HEK293 (cell line): ENCODE results near the gene NKD2.

ENCODE experiments used
- CTCF ChIA-PET: fragments of 350-600 bp; formaldehyde crosslinking; extraction: SDS; loops from one replicate; lab custom pipeline; 2021; ENCODE audit warnings: antibody characterized with exemption; lab: Yijun Ruan, JAX
- POLR2A ChIA-PET: fragments of 300-600 bp; formaldehyde crosslinking; extraction: SDS; loops from one replicate; lab custom pipeline; 2020; ENCODE audit warnings: antibody characterized with exemption, inconsistent platforms; lab: Yijun Ruan, JAX
- H3K27ac ChIP-seq: fragments of 200-500 bp; sonication (Bioruptor generic); 2 replicates; pipeline ENCODE4 v1.5.1; 2014; ENCODE audit warnings: low read depth, low read length, control low read depth, inconsistent platforms; ENCODE audit errors: extremely low read depth
- H3K36me3 ChIP-seq, 2 experiments: fragments of 200-500 bp in 1 of 2; sonication (Bioruptor generic) in 1 of 2; 1 replicate in 1 of 2; 2 replicates in 1 of 2; pipeline ENCODE4 v1.5.1; 2014 to 2017; ENCODE audit warnings: inconsistent platforms in 2 of 2, low read length in 2 of 2; ENCODE audit not compliant: control insufficient read depth in 2 of 2, insufficient read depth in 1 of 2
- H3K4me1 ChIP-seq: fragments of 200-500 bp; sonication (Bioruptor generic); 2 replicates; pipeline ENCODE4 v1.5.1; 2014; ENCODE audit warnings: mild to moderate bottlenecking, low read length, inconsistent platforms; ENCODE audit not compliant: control insufficient read depth, insufficient read depth
- H3K4me3 ChIP-seq: 2 replicates; pipeline ENCODE4 v1.5.1; 2011; ENCODE audit warnings: low read depth, mild to moderate bottlenecking, control low read depth, low read length, moderate library complexity
- H3K9me3 ChIP-seq: fragments of 200-500 bp; sonication (Bioruptor generic); 2 replicates; pipeline ENCODE4 v1.5.1; 2014; ENCODE audit warnings: low read depth, low read length, inconsistent platforms; ENCODE audit not compliant: control insufficient read depth, insufficient read depth
- BCL6B ChIP-seq: fragments of 450-650 bp; formaldehyde crosslinking; IDR thresholded peaks from 2 replicates; pipeline ENCODE4 v1.5.1; 2017; ENCODE audit warnings: missing biosample characterization, missing genetic modification characterization
- EGR2 ChIP-seq: fragments of 450-650 bp; formaldehyde crosslinking; IDR thresholded peaks from 2 replicates; pipeline ENCODE4 v1.5.1; 2016; ENCODE audit warnings: low read depth, missing biosample characterization, missing genetic modification characterization
- GLIS2 ChIP-seq: fragments of 450-650 bp; formaldehyde crosslinking; IDR thresholded peaks from 2 replicates; pipeline ENCODE4 v1.5.1; 2016; ENCODE audit warnings: missing biosample characterization, missing genetic modification characterization
- SCRT2 ChIP-seq: fragments of 450-650 bp; formaldehyde crosslinking; IDR thresholded peaks from 2 replicates; pipeline ENCODE4 v1.5.1; 2016; ENCODE audit warnings: missing biosample characterization, missing genetic modification characterization
- ZFHX2 ChIP-seq: fragments of 450-650 bp; formaldehyde crosslinking; conservative IDR thresholded peaks from 2 replicates; pipeline ENCODE4 v1.5.1; 2016; ENCODE audit warnings: missing biosample characterization, missing genetic modification characterization
- ZFP3 ChIP-seq: fragments of 450-650 bp; formaldehyde crosslinking; IDR thresholded peaks from 2 replicates; pipeline ENCODE4 v1.5.1; 2016; ENCODE audit warnings: low read depth, missing biosample characterization, missing genetic modification characterization
- ZNF10 ChIP-seq: fragments of 450-650 bp; formaldehyde crosslinking; IDR thresholded peaks from 2 replicates; pipeline ENCODE4 v1.5.1; 2017; ENCODE audit warnings: missing biosample characterization, missing genetic modification characterization
- ZNF2 ChIP-seq: fragments of 450-650 bp; formaldehyde crosslinking; IDR thresholded peaks from 2 replicates; pipeline ENCODE4 v1.5.1; 2016; ENCODE audit warnings: missing biosample characterization, missing genetic modification characterization
- ZNF211 ChIP-seq: fragments of 450-650 bp; formaldehyde crosslinking; IDR thresholded peaks from 2 replicates; pipeline ENCODE4 v1.5.1; 2016; ENCODE audit warnings: low read depth, missing biosample characterization, missing genetic modification characterization
- ZNF24 ChIP-seq: fragments of 450-650 bp; formaldehyde crosslinking; IDR thresholded peaks from 2 replicates; pipeline ENCODE4 v1.5.1; 2016; ENCODE audit warnings: missing biosample characterization, missing genetic modification characterization
- ZNF302 ChIP-seq: fragments of 450-650 bp; formaldehyde crosslinking; IDR thresholded peaks from 2 replicates; pipeline ENCODE4 v1.5.1; 2016; ENCODE audit warnings: missing biosample characterization, missing genetic modification characterization, low read depth
- ZNF473 ChIP-seq: fragments of 450-650 bp; formaldehyde crosslinking; IDR thresholded peaks from 2 replicates; pipeline ENCODE4 v1.5.1; 2017; ENCODE audit warnings: missing biosample characterization, missing genetic modification characterization
- ZNF544 ChIP-seq: fragments of 450-650 bp; formaldehyde crosslinking; IDR thresholded peaks from 2 replicates; pipeline ENCODE4 v1.5.0; 2017; ENCODE audit warnings: missing biosample characterization, missing genetic modification characterization
- ZNF571 ChIP-seq: fragments of 450-650 bp; formaldehyde crosslinking; IDR thresholded peaks from 2 replicates; pipeline ENCODE4 v1.5.0; 2017; ENCODE audit warnings: missing biosample characterization, missing genetic modification characterization
- ZNF623 ChIP-seq: fragments of 450-650 bp; formaldehyde crosslinking; IDR thresholded peaks from 2 replicates; pipeline ENCODE4 v1.5.1; 2016; ENCODE audit warnings: missing biosample characterization, missing genetic modification characterization
- ZNF626 ChIP-seq: fragments of 450-650 bp; sonication (Bioruptor Pico); formaldehyde crosslinking; IDR thresholded peaks from 2 replicates; pipeline ENCODE4 v1.5.1; 2018; ENCODE audit warnings: missing biosample characterization, missing genetic modification characterization, inconsistent platforms
- ZSCAN16 ChIP-seq: fragments of 450-650 bp; formaldehyde crosslinking; IDR thresholded peaks from 2 replicates; pipeline ENCODE4 v1.5.1; 2016; ENCODE audit warnings: missing biosample characterization, missing genetic modification characterization
- ZSCAN18 ChIP-seq: fragments of 450-650 bp; formaldehyde crosslinking; IDR thresholded peaks from 2 replicates; pipeline ENCODE4 v1.5.1; 2016; ENCODE audit warnings: missing biosample characterization, missing genetic modification characterization
- TF ChIP-seq, protein P1 (sequence below): fragments of 450-650 bp; formaldehyde crosslinking; IDR thresholded peaks from 2 replicates; pipeline ENCODE4 v1.5.1; 2016; ENCODE audit warnings: missing biosample characterization, missing genetic modification characterization
- TF ChIP-seq, protein P2 (sequence below): fragments of 450-650 bp; formaldehyde crosslinking; IDR thresholded peaks from 2 replicates; pipeline ENCODE4 v1.5.1; 2016; ENCODE audit warnings: missing biosample characterization, missing genetic modification characterization
- TF ChIP-seq, protein P3 (sequence below): fragments of 450-650 bp; formaldehyde crosslinking; IDR thresholded peaks from 2 replicates; pipeline ENCODE4 v1.5.1; 2016; ENCODE audit warnings: missing biosample characterization, missing genetic modification characterization

Gene NKD2

GRCh38 chr5:1068204-1068894 lies 59.7 kb downstream of the NKD2 start (continued):
- TF ChIP-seq, protein P1, sequence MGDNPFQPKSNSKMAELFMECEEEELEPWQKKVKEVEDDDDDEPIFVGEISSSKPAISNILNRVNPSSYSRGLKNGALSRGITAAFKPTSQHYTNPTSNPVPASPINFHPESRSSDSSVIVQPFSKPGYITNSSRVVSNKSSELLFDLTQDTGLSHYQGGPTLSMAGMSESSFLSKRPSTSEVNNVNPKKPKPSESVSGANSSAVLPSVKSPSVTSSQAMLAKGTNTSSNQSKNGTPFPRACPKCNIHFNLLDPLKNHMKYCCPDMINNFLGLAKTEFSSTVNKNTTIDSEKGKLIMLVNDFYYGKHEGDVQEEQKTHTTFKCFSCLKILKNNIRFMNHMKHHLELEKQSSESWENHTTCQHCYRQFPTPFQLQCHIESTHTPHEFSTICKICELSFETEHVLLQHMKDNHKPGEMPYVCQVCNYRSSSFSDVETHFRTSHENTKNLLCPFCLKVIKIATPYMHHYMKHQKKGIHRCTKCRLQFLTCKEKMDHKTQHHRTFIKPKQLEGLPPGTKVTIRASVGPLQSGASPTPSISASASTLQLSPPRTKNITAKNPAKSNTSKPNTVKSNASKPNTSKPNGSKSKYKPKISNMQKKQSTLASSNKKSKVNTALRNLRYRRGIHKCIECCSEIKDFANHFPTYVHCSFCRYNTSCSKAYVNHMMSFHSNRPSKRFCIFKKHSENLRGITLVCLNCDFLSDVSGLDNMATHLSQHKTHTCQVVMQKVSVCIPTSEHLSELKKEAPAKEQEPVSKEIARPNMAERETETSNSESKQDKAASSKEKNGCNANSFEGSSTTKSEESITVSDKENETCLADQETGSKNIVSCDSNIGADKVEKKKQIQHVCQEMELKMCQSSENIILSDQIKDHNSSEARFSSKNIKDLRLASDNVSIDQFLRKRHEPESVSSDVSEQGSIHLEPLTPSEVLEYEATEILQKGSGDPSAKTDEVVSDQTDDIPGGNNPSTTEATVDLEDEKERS (tag by site-specific recombination) = no peak
- TF ChIP-seq ZNF2 (tag by site-specific recombination) (no peak), BCL6B (tag by site-specific recombination) (no peak), ZFP3 (tag by site-specific recombination) (no peak), ZNF623 (tag by site-specific recombination) (no peak), ZNF473 (tag by site-specific recombination) (no peak), ZNF10 (tag by site-specific recombination) (no peak), ZNF302 (no peak), ZNF211 (tag by site-specific recombination) (no peak)
- TF ChIP-seq, protein P2, sequence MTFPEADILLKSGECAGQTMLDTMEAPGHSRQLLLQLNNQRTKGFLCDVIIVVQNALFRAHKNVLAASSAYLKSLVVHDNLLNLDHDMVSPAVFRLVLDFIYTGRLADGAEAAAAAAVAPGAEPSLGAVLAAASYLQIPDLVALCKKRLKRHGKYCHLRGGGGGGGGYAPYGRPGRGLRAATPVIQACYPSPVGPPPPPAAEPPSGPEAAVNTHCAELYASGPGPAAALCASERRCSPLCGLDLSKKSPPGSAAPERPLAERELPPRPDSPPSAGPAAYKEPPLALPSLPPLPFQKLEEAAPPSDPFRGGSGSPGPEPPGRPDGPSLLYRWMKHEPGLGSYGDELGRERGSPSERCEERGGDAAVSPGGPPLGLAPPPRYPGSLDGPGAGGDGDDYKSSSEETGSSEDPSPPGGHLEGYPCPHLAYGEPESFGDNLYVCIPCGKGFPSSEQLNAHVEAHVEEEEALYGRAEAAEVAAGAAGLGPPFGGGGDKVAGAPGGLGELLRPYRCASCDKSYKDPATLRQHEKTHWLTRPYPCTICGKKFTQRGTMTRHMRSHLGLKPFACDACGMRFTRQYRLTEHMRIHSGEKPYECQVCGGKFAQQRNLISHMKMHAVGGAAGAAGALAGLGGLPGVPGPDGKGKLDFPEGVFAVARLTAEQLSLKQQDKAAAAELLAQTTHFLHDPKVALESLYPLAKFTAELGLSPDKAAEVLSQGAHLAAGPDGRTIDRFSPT (tag by site-specific recombination) = no peak

- TF ChIP-seq ZFP3 (tag by site-specific recombination) = no peak
- TF ChIP-seq ZNF544 (tag by site-specific recombination) = no peak
- TF ChIP-seq ZNF571 = no peak
- peak; percentile 47 for TF ChIP-seq EGR2
- TF ChIP-seq ZNF24 (tag by site-specific recombination) = no peak
- TF ChIP-seq SCRT2 = no peak
- TF ChIP-seq ZSCAN16 (tag by site-specific recombination) = no peak
- peak; percentile 52; the same call in 1 of the 2 replicates for TF ChIP-seq GLIS2
- TF ChIP-seq, protein P3, sequence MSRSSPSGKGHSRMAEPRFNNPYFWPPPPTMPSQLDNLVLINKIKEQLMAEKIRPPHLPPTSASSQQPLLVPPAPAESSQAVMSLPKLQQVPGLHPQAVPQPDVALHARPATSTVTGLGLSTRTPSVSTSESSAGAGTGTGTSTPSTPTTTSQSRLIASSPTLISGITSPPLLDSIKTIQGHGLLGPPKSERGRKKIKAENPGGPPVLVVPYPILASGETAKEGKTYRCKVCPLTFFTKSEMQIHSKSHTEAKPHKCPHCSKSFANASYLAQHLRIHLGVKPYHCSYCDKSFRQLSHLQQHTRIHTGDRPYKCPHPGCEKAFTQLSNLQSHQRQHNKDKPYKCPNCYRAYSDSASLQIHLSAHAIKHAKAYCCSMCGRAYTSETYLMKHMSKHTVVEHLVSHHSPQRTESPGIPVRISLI (tag by site-specific recombination) = no peak
- no peak for TF ChIP-seq ZNF626 (tag by site-specific recombination)
- no peak for TF ChIP-seq ZSCAN18 (tag by site-specific recombination)
- TF ChIP-seq ZFHX2 (tag by site-specific recombination) = peak; percentile 56
- TF ChIP-seq, all 188 proteins: peak for 3
- Histone ChIP-seq H3K36me3 (peaks cover 0 to 38% of the 10 kb centered on the region in 2 experiments; a peak in 1 of 3 replicates), H3K4me3 (no peak overlapping the region), H3K9me3 (no peaks in the 10 kb centered on the region), H3K4me1 (no peaks in the 10 kb centered on the region), H3K27ac (no peak overlapping the region)
- CTCF ChIA-PET = interaction anchor here (0.6 kb wide), 1 partner anchor 13 kb away, joined by 6 read pairs; no protein-coding TSS in a partner anchor
- POLR2A ChIA-PET = no interaction called here
Observed at GRCh38 chr5:1068895-1069719, 60.5 kb downstream of the NKD2 start.
